T-helper 17 cell (primary cell): ENCODE data around the gene ARID1B. TPM values are rescaled to one million over a fixed set of nuclear protein-coding genes. Genes with fewer than 3 reads are reported as not detected.

Experiments
- ATAC-seq: fragments of 150-1000 bp; cut with Tn5 transposase; 2 replicates; pipeline ENCODE4 v1.10.0; 2021; ENCODE audit warnings: mild to moderate bottlenecking, moderate library complexity
- DNase-seq, 3 donors: peaks; one replicate each; pipeline versions ENCODE4 v3.0.0 to v3.0.0-alpha.2; 2020 to 2021
- H3K9me3 ChIP-seq: one replicate; pipeline ENCODE4 v1.7.0; 2013; ENCODE audit warnings: low read length, mild to moderate bottlenecking; ENCODE audit not compliant: control insufficient read depth, poor library complexity, severe bottlenecking
- H3K27ac Mint-ChIP-seq: one replicate; pipeline ENCODE4 v1.8.0; 2022; ENCODE audit warnings: mild to moderate bottlenecking, moderate library complexity, mixed read lengths
- H3K27me3 Mint-ChIP-seq: one replicate; pipeline ENCODE4 v1.8.0; 2022; ENCODE audit warnings: mixed read lengths
- H3K36me3 Mint-ChIP-seq: one replicate; pipeline ENCODE4 v1.8.0; 2022; ENCODE audit warnings: low read depth, mixed read lengths
- H3K4me1 Mint-ChIP-seq: one replicate; pipeline ENCODE4 v1.8.0; 2022; ENCODE audit warnings: mild to moderate bottlenecking, mixed read lengths
- H3K4me3 Mint-ChIP-seq: one replicate; pipeline ENCODE4 v1.8.0; 2022; ENCODE audit warnings: mild to moderate bottlenecking, moderate library complexity, mixed read lengths
- total RNA-seq, 4 donors: library from RNA in 2 of 4; stranded (reverse) in 2 of 4; gene quantifications; one replicate each; pipeline ENCODE4 v1.2.3 and lab custom pipeline; 2022 to 2026

The ARID1B gene
- total RNA-seq, 2 donors from 2014 or later = 149 to 158 TPM

- ATAC-seq (no peak), DNase-seq (no peak)
- Mint-ChIP-seq H3K27me3 (peaks cover 11% of the 10 kb centered on the region), H3K27ac (no peak overlapping the region), H3K4me1 (peaks cover 48% of the 10 kb centered on the region), H3K4me3 (no peak overlapping the region), H3K36me3 (peaks cover 3% of the 10 kb centered on the region)
- no peaks in the 10 kb centered on the region for H3K9me3 ChIP-seq
Measured at GRCh38 chr6:157226026-157226625, 448.9 kb downstream of the ARID1B start.

GRCh38 chr6:157226761-157227160 lies 449.6 kb downstream of the ARID1B start:
- H3K4me1 Mint-ChIP-seq = peaks cover 42% of the 10 kb centered on the region
- peak overlapping the region; percentile 50 for H3K4me3 Mint-ChIP-seq

GRCh38 chr6:157227202-157228166 lies 450.3 kb downstream of the ARID1B start:
- H3K36me3 Mint-ChIP-seq = no peaks in the 10 kb centered on the region
- H3K4me3 Mint-ChIP-seq = peak overlapping the region; percentile 63
- H3K27me3 Mint-ChIP-seq = peaks cover 15% of the 10 kb centered on the region
- H3K9me3 ChIP-seq = no peaks in the 10 kb centered on the region
- ATAC-seq (peak; percentile 37), DNase-seq (no peak)
- H3K27ac Mint-ChIP-seq = peak overlapping the region; percentile 57
- H3K4me1 Mint-ChIP-seq = peaks cover 35% of the 10 kb centered on the region

More at GRCh38 chr6:157226761-157227160, 449.6 kb downstream of the ARID1B start:
- ATAC-seq (no peak), DNase-seq (no peak)
- Mint-ChIP-seq H3K27me3 (peaks cover 12% of the 10 kb centered on the region), H3K27ac (peak overlapping the region; percentile 57), H3K36me3 (peaks cover 2% of the 10 kb centered on the region)
- H3K9me3 ChIP-seq = no peaks in the 10 kb centered on the region

GRCh38 chr6:157228426-157229131 lies 451.4 kb downstream of the ARID1B start:
- H3K36me3 Mint-ChIP-seq = no peaks in the 10 kb centered on the region
- H3K27ac Mint-ChIP-seq = no peak overlapping the region

GRCh38 chr6:157229132-157229618 lies 452.0 kb downstream of the ARID1B start:
- no peaks in the 10 kb centered on the region for H3K9me3 ChIP-seq
- ATAC-seq = no peak
- Mint-ChIP-seq H3K27me3 (peaks cover 29% of the 10 kb centered on the region), H3K36me3 (no peaks in the 10 kb centered on the region), H3K4me3 (peak overlapping the region; percentile 3), H3K27ac (no peak overlapping the region), H3K4me1 (peaks cover 23% of the 10 kb centered on the region)
- DNase-seq = no peak

More at GRCh38 chr6:157228426-157229131, 451.4 kb downstream of the ARID1B start:
- DNase-seq (no peak), ATAC-seq (no peak)
- no peaks in the 10 kb centered on the region for H3K9me3 ChIP-seq
- H3K27me3 Mint-ChIP-seq = peaks cover 23% of the 10 kb centered on the region
- H3K4me3 Mint-ChIP-seq = peak overlapping the region; percentile 3
- H3K4me1 Mint-ChIP-seq = peaks cover 26% of the 10 kb centered on the region

GRCh38 chr6:157229713-157230112 lies 452.5 kb downstream of the ARID1B start:
- no peak for ATAC-seq
- no peak for DNase-seq
- Mint-ChIP-seq H3K27me3 (peaks cover 34% of the 10 kb centered on the region), H3K4me1 (peaks cover 24% of the 10 kb centered on the region), H3K27ac (no peak overlapping the region), H3K4me3 (no peak overlapping the region), H3K36me3 (no peaks in the 10 kb centered on the region)
- H3K9me3 ChIP-seq = no peaks in the 10 kb centered on the region

GRCh38 chr6:157230910-157231309 lies 453.7 kb downstream of the ARID1B start:
- Mint-ChIP-seq H3K36me3 (peaks cover 4% of the 10 kb centered on the region), H3K27me3 (peaks cover 42% of the 10 kb centered on the region), H3K4me1 (peaks cover 33% of the 10 kb centered on the region), H3K27ac (no peak overlapping the region), H3K4me3 (no peak overlapping the region)
- no peaks in the 10 kb centered on the region for H3K9me3 ChIP-seq
- DNase-seq (no peak), ATAC-seq (no peak)

GRCh38 chr6:157232161-157232895 lies 455.1 kb downstream of the ARID1B start:
- ATAC-seq = no peak
- H3K9me3 ChIP-seq = no peaks in the 10 kb centered on the region
- Mint-ChIP-seq H3K4me3 (no peak overlapping the region), H3K36me3 (peaks cover 4% of the 10 kb centered on the region), H3K27ac (no peak overlapping the region), H3K27me3 (peaks cover 45% of the 10 kb centered on the region), H3K4me1 (peaks cover 26% of the 10 kb centered on the region)
- no peak for DNase-seq

GRCh38 chr6:157233156-157233555 lies 456.0 kb downstream of the ARID1B start:
- no peaks in the 10 kb centered on the region for H3K9me3 ChIP-seq
- Mint-ChIP-seq H3K4me1 (peaks cover 23% of the 10 kb centered on the region), H3K36me3 (peaks cover 4% of the 10 kb centered on the region), H3K27ac (no peak overlapping the region), H3K4me3 (no peak overlapping the region), H3K27me3 (peaks cover 47% of the 10 kb centered on the region)
- ATAC-seq = no peak
- DNase-seq = no peak

- DNase-seq = no peak
- H3K27me3 Mint-ChIP-seq = peaks cover 47% of the 10 kb centered on the region
- ATAC-seq = no peak
- peak overlapping the region; percentile 15 for H3K4me3 Mint-ChIP-seq
- peaks cover 23% of the 10 kb centered on the region for H3K4me1 Mint-ChIP-seq
- H3K27ac Mint-ChIP-seq = no peak overlapping the region
- no peaks in the 10 kb centered on the region for H3K9me3 ChIP-seq
- H3K36me3 Mint-ChIP-seq = peaks cover 4% of the 10 kb centered on the region
Measured at GRCh38 chr6:157233686-157234085, 456.5 kb downstream of the ARID1B start.

- Mint-ChIP-seq H3K36me3 (peaks cover 4% of the 10 kb centered on the region), H3K4me1 (peaks cover 24% of the 10 kb centered on the region), H3K4me3 (peak overlapping the region; percentile 98), H3K27me3 (peaks cover 40% of the 10 kb centered on the region), H3K27ac (peak overlapping the region; percentile 88)
- H3K9me3 ChIP-seq = no peaks in the 10 kb centered on the region
- peak; percentile 90 for ATAC-seq
- DNase-seq = peak; percentile 28 to 36 (median 29)
Measured at GRCh38 chr6:157235600-157236039, 458.4 kb downstream of the ARID1B start.

GRCh38 chr6:157236040-157236725 lies 459.0 kb downstream of the ARID1B start:
- Mint-ChIP-seq H3K27me3 (peaks cover 40% of the 10 kb centered on the region), H3K27ac (peak overlapping the region; percentile 88), H3K4me3 (peak overlapping the region; percentile 98), H3K36me3 (peaks cover 4% of the 10 kb centered on the region), H3K4me1 (peaks cover 24% of the 10 kb centered on the region)
- no peaks in the 10 kb centered on the region for H3K9me3 ChIP-seq
- DNase-seq (no peak), ATAC-seq (no peak)
